SH-SY5Y (cell line): ENCODE measurements around the gene CCR5.

ENCODE experiments used
- GATA2 ChIP-seq: IDR thresholded peaks from 2 replicates; pipeline ENCODE4 v1.6.1; 2011; ENCODE audit warnings: mild to moderate bottlenecking, low read depth, low read length
- GATA3 ChIP-seq: IDR thresholded peaks from 2 replicates; pipeline ENCODE4 v1.6.1; 2011; ENCODE audit warnings: low read depth, mild to moderate bottlenecking, low read length, moderate library complexity

DNA sequence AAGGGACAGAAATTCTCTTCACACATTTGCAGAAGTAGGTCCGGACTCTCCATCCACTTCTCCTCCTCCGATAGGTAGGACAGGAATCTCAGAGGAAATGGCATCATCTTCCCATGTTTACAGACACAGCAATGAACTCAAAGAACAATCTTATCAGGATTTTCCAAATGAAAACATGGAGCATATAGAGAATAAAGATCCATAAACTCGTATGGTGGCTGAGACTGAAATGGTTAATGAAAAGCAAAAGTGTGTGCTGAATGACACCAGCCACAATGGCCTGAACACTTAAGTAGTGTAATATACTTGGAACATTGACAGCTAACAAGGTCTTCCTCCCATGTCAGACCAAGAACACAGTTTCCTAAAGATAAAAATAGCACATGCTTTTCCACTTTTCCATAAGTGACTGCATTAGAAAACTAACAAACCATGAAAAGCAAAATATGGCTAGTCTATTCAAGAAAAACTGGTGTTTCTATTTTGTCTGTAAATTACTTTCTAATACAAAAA, 42.1 kb downstream of the CCR5 start:
- TF ChIP-seq GATA2, result no peak
- TF ChIP-seq GATA3, result no peak
